ENCODE results near the gene LCN1. TPM values are rescaled to one million over a fixed set of nuclear protein-coding genes. Genes with fewer than 3 reads are reported as not detected.

The LCN1 gene
- total RNA-seq, 4 donors from 2014 or later: not detected

DNA sequence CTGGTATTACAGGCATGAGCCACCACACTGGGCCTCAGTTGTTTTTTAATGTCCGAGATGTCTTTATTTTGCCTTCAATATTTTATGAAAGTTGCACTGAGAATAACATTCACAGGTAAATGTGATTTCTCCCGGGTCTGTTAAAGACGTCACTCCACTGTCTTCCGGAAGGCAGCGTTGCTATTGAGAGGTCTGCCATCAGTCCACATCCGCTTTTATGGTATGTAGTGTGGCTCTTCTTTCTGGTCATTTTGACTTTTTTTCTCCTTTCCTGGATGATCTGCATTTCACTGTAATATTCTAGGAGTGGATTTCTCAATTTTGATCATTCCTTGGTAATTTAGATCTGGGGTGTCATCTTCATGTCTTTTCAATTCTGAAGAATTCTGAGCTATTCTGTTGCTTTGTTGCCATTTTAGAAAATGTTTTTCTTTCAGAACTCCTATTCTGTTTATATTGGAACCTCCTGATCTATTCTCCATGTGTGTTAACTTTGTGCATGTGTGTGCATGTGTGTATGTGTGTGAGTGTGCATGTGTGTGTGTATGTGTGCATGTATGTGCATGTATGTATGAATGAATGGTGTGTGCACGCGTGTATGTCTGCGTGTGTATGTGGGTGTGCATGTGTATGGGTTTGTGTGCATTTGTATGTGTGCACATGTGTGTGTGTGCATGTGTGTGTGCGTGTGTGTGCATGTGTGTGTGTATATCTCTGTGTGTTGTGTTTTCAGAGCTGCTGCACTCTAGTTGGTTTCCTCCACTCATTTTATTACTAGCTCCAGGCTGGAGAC lies 1.9 kb upstream of the LCN1 start:
- Histone ChIP-seq H3K4me1 (no peaks in the 10 kb centered on the region), H3K9me3 (no peaks in the 10 kb centered on the region), H3K27me3 (peaks cover 0 to 7% (median 0%) of the 10 kb centered on the region in 3 donors), H3K27ac (no peak overlapping the region), H3K4me3 (no peak overlapping the region), H3K36me3 (no peaks in the 10 kb centered on the region)
- intact Hi-C loops (cut with DNase I; ENCODE audit: low total_unique reads) (no loop called here), in situ Hi-C loops (cut with MboI; ENCODE audit: low sequenced_read_pairs in 4 of 4) (no loop called here)
- DNase-seq: no peak
- ATAC-seq: no peak
- TF ChIP-seq, protein P1, sequence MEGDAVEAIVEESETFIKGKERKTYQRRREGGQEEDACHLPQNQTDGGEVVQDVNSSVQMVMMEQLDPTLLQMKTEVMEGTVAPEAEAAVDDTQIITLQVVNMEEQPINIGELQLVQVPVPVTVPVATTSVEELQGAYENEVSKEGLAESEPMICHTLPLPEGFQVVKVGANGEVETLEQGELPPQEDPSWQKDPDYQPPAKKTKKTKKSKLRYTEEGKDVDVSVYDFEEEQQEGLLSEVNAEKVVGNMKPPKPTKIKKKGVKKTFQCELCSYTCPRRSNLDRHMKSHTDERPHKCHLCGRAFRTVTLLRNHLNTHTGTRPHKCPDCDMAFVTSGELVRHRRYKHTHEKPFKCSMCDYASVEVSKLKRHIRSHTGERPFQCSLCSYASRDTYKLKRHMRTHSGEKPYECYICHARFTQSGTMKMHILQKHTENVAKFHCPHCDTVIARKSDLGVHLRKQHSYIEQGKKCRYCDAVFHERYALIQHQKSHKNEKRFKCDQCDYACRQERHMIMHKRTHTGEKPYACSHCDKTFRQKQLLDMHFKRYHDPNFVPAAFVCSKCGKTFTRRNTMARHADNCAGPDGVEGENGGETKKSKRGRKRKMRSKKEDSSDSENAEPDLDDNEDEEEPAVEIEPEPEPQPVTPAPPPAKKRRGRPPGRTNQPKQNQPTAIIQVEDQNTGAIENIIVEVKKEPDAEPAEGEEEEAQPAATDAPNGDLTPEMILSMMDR (IDR thresholded peaks at IDR 0.05 in 4 of 5, conservative IDR thresholded peaks at IDR 0.05 in 1 of 5): no peak

DNA sequence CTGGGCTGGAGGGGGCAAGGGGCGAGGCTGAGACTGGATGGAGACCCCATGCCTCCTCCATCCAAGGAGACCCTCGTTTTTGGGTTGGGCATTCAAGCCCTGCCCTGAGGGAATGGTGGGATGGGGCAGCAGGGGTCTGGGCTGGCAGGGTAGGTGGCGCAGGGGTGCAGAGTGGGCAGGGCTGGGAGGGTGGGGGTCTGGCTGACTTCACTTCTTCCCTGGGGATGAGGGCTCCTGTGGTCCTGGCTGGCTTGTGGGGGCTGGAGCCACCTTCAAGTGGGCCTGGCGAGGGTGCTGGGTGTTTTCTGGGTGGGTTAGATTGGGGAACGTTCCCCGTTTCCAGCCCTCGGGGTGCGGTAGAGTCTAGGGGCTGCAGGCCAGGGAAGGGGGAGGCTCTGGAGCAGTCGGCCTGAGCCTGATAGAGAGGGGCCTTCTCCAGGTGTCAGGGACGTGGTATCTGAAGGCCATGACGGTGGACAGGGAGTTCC lies 412 bp downstream of the LCN1 start:
- Histone ChIP-seq H3K4me1 (no peaks in the 10 kb centered on the region), H3K27me3 (peaks cover 0 to 7% (median 0%) of the 10 kb centered on the region in 3 donors), H3K4me3 (no peak overlapping the region), H3K27ac (no peak overlapping the region), H3K36me3 (no peaks in the 10 kb centered on the region), H3K9me3 (no peaks in the 10 kb centered on the region)
- DNase-seq: no peak
- intact Hi-C loops (cut with DNase I; ENCODE audit: low total_unique reads) (no loop called here), in situ Hi-C loops (cut with MboI; ENCODE audit: low sequenced_read_pairs in 4 of 4) (no loop called here)
- no peak for ATAC-seq
- no peak for TF ChIP-seq POLR2A (IDR thresholded peaks at IDR 0.05)
- TF ChIP-seq, protein P1 (IDR thresholded peaks at IDR 0.05 in 4 of 5, conservative IDR thresholded peaks at IDR 0.05 in 1 of 5): no peak

DNA sequence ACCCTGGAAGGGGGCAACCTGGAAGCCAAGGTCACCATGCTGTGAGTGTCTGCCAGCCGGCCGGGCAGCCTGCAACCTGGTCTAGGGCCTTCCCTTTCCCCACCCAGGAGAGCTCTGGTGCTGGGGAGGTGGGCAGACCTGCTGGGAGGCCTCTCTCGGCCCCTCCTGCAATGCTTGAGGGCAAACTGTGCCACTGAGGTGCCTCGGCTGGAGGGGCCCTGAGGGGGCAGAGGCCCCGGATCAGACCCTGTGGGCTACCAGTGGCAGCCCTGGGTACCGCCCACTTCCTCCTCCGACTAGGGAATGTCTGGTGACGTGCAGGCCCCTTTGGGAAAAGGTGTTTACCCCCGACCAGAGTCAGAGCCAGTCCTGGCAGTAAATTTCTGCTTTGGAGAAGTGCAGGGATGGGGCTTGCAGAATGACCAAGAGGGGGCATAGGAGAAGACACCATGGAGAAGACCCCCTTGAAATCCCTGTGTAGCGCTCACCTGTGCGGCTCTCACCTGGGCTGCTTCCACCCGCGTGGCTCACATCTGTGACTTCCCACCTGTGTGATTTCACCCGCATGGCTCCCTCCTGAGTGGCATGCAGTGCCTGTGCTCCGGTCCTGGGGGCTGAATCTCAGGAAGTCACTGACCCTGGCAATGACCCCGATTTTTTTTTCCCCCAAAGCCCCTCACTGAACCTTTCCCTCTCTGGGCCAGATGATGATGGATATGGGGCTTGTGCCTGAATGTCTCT lies 1.1 kb downstream of the LCN1 start:
- no peaks in the 10 kb centered on the region for H3K4me1 ChIP-seq
- H3K27me3 ChIP-seq: peaks cover 0 to 7% (median 0%) of the 10 kb centered on the region in 3 donors
- no peaks in the 10 kb centered on the region for H3K9me3 ChIP-seq
- H3K36me3 ChIP-seq: no peaks in the 10 kb centered on the region
- in situ Hi-C loops (cut with MboI; ENCODE audit: low sequenced_read_pairs in 4 of 4): no loop called here
- no peak overlapping the region for H3K4me3 ChIP-seq
- no peak for TF ChIP-seq POLR2A (IDR thresholded peaks at IDR 0.05)
- TF ChIP-seq, protein P1 (IDR thresholded peaks at IDR 0.05 in 4 of 5, conservative IDR thresholded peaks at IDR 0.05 in 1 of 5): no peak
- ATAC-seq (no peak), DNase-seq (no peak)
- intact Hi-C loops (cut with DNase I; ENCODE audit: low total_unique reads): no loop called here
- H3K27ac ChIP-seq: no peak overlapping the region

DNA sequence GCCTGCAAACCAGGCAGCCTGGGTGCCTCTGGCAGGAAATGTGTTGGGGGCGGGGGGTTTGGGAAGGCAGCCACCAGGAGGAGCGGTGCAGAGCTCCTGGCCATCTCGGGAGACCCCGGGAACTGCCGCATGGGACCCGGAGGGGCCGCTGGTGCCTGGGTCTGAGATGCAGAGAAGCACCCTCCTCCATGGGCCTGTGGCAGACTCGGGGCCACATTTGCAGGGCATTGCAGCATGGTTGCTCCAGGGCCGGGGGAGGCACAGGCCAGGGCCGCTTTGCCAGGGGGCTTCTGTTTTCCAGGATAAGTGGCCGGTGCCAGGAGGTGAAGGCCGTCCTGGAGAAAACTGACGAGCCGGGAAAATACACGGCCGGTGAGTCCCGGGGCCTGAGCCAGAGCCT lies 1.7 kb downstream of the LCN1 start:
- H3K4me1 ChIP-seq: no peaks in the 10 kb centered on the region
- H3K4me3 ChIP-seq: no peak overlapping the region
- ATAC-seq: no peak
- in situ Hi-C loops (cut with MboI; ENCODE audit: low sequenced_read_pairs in 4 of 4) (no loop called here), intact Hi-C loops (cut with DNase I; ENCODE audit: low total_unique reads) (no loop called here)
- H3K36me3 ChIP-seq: no peaks in the 10 kb centered on the region
- DNase-seq: no peak
- H3K27me3 ChIP-seq: peaks cover 0 to 7% (median 0%) of the 10 kb centered on the region in 3 donors
- no peaks in the 10 kb centered on the region for H3K9me3 ChIP-seq
- H3K27ac ChIP-seq: no peak overlapping the region
- TF ChIP-seq POLR2A (IDR thresholded peaks at IDR 0.05): no peak
- TF ChIP-seq, protein P1 (IDR thresholded peaks at IDR 0.05 in 4 of 5, conservative IDR thresholded peaks at IDR 0.05 in 1 of 5): no peak
